HK-2 (cell line): Measurements from ENCODE around the gene LLGL2.
A peak's percentile ranks its signal among the peaks of the same experiment; 100 is the strongest.

ENCODE experiments used
- DNase-seq: peaks from one replicate; pipeline ENCODE4 v3.0.0-alpha.2; 2018; ENCODE audit not compliant: unreplicated experiment

The LLGL2 gene

GRCh38 chr17:75550139-75550465, 24.6 kb downstream of the LLGL2 start:
- no peak for DNase-seq

DNA sequence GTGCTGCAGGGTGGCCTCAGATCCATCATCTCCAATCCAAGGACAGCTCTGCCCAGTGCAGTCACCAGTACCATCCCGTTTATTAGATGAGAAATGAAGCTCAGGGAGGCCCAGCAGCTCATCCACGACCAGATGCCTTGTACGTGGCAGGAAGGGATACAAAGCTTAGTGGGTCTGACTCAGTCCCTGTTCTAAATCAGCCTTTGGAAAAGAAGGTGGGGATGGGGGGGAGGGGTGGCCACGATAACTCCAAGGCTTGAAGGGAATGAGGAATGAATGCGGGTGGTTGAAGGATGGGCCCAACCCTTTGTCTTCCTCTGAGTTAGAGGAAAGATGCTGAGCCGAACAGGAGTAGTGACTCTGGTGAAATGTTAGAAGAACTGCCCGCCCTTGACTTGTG, 25.8 kb downstream of the LLGL2 start:
- DNase-seq: no peak

DNA sequence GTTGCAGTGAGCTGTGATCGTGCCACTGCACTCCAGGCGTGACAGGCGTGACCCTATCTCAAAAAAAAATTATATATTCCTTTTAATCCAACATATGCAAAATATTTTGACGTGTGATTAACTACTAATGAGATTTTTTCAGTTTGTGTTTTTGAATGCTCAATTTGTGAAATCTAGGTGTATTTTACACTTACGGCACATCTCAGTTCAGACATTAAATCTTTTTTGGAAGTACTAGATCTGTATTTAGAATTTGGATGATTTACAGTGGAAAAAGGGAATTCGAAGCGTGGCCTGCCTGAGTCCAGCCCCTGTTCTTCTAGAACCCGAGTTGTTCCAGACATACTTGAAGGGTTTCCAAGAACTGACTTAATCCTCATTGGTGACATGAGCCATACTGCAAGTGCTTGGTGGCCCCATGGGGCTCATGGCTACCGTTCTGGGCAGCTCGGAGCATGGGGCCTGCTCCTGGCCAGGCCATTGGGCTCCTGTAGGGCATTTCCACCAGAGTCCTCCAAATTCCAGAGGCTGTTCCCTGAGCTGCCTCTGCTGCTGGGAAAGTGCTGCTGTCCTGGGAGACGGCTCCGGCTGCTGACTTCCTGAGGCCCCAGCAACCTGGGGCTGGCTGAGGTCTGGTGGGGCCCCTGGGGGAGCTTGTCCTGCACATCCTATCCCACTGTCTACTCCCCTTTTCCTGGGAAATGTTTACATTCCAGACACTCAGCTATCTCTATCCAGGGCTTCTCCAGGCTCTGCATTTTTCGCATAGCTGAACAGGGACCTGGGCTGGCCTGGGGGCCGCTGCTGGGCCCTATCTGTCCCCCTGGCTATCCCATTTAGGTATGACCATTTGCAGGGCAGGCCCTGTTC, 27.2 kb downstream of the LLGL2 start:
- DNase-seq: no peak

- no peak for DNase-seq
Observed at GRCh38 chr17:75553295-75554110, 28.0 kb downstream of the LLGL2 start.

DNA sequence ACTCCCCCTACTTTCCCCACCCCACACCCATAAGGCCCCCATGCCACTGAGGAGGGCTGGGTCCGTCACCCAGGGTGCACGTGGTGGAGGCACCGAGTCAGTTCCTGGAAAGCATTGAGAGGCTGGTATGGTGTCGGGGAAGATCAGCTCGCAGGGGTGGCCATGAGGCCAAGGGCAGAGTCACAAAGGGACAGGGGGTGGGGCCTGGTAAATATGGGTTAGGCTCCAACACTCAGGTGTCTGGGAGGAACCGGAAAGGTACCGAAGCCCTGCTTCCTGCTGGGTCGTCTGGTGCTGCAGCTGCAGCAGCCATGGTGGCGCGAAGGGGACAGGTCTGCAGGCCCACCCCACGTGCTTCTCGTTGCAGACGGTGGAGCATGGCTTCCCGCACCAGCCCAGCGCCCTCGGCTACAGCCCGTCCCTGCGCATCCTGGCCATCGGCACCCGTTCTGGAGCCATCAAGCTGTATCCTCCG, 30.2 kb downstream of the LLGL2 start:
- no peak for DNase-seq

DNA sequence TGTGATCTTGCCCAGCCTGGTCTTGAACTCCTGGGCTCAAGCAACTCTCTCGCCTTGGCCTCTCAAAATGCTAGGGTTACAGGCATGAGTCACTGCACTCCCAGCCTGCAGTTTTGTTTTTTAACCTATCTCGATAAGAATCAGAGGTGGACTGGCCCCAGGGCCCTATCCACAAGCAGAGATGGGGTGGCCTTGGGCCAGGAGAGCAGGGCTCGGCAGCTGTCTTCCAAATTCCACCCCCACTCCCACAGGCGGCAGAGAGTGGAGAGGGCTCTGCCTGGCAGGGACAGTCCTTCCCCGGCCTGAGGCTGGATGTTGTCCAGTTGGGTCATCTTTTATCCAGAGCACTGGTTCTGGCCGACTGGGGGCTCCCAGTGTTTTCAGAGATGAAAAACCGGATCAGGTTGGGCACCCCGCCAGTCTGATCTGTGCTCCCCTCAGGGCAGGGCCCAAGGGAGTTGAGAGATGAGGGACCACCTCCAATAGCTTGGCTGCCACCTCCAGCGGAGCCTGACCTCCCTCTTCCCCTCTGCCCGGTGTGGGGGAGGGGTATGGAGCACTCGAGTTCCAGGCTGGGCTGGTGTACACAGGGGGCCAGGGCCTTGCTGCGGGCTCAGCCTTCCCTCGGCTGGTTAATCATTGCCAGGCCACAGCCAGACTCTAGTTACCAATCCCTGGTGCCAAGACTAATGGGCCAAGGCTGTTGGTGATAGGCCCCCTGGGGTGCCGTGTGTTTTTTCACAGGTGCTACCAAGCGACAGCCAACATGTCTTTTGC, 31.8 kb downstream of the LLGL2 start:
- DNase-seq: peak; percentile 87

DNA sequence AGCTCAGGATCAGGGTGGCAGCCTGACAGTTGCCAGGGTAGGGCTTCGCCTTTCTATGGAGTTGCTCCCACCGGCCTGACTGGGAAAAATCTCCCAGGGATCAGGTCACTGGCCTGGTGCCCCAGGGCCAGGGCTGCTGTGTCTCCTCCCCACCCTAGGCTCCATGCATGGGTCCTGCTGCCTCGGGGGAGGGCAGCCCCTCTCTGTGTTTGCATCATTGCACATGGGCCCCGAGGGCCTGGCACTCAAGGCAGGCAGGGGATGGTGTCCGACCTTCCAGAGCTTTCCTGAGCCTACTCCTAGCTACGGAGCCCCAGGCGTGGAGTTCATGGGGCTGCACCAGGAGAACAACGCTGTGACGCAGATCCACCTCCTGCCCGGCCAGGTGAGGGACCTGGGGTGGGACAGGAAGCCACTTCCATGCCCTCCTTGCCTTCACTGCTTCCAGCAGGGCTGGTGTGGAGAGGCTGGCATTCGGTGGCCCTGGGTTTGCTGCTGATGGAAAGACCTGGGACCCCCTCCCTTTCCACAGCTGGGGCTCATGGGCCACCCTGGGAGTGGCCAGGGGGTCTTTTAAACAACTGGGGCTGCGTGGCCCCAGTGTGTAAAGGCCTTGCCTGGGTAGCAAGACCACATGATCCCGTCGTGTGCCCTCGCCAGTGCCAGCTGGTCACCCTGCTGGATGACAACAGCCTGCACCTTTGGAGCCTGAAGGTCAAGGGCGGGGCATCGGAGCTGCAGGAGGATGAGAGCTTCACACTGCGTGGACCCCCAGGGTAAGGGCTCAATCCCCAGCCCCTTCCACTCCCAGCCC, 32.6 kb downstream of the LLGL2 start:
- no peak for DNase-seq

DNA sequence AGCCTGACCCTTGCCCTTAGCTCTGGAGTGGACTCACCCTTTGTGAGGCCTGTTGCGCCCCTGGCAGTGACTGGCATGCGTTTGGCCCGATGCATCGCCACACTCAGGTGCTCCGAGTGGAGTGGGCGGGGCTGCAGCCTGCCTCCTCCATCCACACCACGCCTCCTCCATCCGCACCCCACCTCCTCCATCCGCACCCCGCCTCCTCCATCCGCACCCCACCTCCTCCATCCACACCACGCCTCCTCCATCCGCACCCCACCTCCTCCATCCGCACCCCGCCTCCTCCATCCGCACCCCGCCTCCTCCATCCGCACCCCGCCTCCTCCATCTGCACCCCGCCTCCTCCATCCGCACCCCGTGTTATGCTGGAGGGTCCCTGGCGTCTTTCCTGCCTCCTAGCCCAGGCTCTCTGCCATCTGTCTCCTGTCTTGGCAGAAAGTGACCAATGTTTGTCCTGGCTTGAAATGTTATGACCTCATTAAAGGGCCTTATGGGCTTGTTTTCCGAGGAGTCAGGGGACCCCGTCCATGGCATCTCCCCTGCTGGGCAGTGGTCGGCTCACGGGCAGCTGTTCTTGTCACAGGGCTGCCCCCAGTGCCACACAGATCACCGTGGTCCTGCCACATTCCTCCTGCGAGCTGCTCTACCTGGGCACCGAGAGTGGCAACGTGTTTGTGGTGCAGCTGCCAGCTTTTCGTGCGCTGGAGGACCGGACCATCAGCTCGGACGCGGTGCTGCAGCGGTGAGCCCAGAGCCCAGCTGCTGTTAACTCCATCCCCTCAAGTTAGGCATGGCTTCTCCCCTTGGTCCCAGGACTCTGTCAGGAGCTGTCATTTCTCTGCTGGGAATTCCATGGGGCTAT, 33.4 kb downstream of the LLGL2 start:
- no peak for DNase-seq

DNA sequence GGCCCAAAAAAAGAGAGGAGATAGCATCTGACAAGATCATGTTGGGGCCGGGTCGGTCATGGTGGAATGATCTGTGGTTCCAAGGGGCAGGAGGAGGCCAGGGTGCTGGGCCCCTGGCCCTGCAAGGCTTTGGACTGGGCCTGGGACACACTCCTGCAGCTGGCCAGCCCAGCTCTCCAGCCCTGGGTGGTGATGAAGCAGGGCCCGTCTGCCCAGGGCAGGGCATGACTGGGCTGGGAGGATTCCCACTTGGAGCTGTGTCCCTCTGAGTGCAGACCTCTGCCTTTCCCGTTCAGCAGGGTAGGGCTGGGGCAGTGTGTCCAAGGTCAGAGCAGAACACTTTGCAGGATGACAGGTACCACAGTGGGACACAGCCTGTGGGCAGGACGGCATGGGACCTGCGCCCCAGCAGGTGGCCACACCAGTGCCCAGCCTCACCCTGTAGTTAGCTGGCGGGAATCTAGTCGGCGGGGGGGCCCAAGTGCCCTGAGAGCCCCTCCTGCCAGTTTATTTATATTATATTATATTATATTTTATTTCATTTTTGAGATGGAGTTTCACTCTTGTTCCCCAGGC, 34.5 kb downstream of the LLGL2 start:
- no peak for DNase-seq

GRCh38 chr17:75561927-75562603, 36.6 kb downstream of the LLGL2 start:
- no peak for DNase-seq

- DNase-seq: no peak
Observed at GRCh38 chr17:75563063-75563758, 37.7 kb downstream of the LLGL2 start.

DNA sequence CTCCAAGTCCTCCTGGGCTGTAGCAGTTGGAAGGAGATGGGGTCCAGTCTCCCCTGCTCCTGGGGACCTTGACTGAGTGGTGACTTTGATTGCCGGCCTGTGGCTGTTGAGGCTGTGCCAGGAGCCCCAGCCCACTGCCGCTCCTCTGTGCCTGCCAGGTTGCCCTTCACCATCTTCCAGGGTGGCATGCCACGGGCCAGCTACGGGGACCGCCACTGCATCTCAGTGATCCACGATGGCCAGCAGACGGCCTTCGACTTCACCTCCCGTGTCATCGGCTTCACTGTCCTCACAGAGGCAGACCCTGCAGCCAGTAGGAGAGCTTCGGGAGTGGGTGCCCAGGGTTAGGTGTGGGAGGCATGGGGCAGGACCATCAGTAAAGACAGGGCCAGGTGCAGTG, 38.7 kb downstream of the LLGL2 start:
- no peak for DNase-seq

- no peak for DNase-seq
Observed at GRCh38 chr17:75565066-75565465, 39.6 kb downstream of the LLGL2 start.

DNA sequence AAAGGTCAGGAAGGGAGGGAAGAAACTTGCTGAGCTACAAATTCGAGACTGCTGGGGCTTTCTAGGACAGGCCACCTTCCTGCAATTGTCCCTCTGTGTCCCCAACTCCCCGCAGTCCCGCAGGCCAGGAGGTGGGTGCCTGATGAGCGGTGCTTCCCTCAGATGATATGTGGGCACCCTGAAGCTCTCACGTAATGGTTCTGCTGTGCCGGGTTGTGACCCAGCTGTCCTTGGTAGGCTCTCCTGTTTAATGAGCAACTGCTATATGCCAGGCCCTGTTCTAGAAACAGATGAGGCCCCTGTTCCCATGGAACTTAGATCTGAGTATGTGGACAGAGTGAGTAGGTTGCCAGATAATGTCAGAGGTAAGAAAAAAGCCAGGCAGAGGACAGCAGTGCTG, 40.1 kb downstream of the LLGL2 start:
- no peak for DNase-seq

GRCh38 chr17:75566416-75566815, 40.9 kb downstream of the LLGL2 start:
- no peak for DNase-seq

GRCh38 chr17:75566834-75567233, 41.3 kb downstream of the LLGL2 start:
- no peak for DNase-seq

DNA sequence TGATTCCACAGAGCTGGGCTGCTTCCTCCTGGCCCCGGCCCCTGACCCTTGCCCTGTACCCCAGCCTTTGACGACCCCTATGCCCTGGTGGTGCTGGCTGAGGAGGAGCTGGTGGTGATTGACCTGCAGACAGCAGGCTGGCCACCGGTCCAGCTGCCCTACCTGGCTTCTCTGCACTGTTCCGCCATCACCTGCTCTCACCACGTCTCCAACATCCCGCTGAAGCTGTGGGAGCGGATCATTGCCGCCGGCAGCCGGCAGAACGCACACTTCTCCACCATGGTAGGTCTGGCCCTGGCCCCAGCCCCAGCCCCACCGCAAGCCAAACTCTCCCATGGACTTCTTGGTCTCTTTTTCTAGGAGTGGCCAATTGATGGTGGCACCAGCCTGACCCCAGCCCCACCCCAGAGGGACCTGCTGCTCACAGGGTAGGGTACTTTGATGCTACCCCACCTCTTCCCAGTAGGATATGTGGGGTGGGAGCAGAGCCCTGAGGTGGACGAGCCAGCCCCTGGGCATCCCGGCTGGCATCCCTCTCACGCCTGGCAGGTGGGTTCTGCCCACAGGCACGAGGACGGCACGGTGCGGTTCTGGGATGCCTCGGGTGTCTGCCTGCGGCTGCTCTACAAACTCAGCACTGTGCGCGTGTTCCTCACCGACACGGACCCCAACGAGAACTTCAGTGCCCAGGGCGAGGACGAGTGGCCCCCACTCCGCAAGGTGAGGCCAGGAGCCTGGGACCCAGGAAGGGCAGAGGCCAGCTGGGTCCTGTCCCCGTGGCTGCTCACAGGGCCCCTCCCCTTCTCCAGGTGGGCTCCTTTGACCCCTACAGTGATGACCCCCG, 43.1 kb downstream of the LLGL2 start:
- no peak for DNase-seq
